C4-2B (cell line): ENCODE data around the gene HLCS.

Experiments
- CTCF ChIP-seq: fragments of 450-650 bp; conservative IDR thresholded peaks from 2 replicates; pipeline ENCODE4 v1.5.1; 2017; ENCODE audit warnings: mild to moderate bottlenecking
- ZFX ChIP-seq: fragments of 450-650 bp; IDR thresholded peaks from 2 replicates; pipeline ENCODE4 v1.6.1; 2017

- no peak for TF ChIP-seq CTCF
- no peak for TF ChIP-seq ZFX
Observed at GRCh38 chr21:36821032-36821299, 145.5 kb downstream of the HLCS start.
